ENCODE data around the gene HAAO. TPM values are rescaled to one million over a fixed set of nuclear protein-coding genes. Genes with fewer than 3 reads are reported as not detected.

HAAO gene
- total RNA-seq, 1 donor from 2014 or later, result 6.1 TPM

DNA sequence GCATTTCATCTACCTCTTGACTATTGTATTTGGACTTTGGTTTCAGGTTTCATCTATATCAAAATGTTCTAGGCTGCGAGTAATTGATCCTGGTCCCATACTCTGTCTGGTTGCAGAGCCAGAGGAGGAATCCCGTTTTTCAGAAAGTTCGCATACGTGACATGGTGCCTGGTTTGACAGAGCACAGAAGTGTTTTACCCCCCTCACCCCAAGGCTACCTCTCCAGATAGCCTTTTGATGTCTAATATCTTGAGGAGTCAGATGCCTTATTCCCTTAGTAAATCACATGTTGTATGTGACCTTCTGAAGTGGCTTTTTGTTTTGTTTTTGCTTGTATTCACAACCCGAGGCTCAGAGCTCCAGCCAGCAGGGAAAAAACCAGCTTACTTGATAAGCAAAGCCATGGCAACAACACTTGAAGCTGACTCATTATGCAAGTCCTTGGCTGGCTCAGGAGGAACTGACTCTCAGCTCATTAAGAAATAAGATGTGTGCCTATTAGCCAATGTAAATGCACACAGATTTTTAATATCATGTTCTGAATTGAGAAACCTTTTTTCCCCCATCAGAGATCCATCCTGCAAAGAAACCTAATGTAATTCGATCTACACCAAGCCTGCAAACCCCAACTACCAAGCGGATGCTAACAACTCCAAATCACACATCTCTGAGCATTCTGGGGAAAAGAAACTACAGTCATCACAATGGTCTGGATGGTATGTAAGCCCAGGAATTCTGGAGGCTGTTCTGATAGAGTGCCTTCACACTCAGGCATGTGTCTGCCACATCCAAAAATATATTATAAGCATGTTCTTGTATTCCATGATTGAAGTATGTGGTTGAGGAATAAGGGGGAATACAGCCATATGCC lies 69.8 kb downstream of the HAAO start:
- no peak overlapping the region for H3K4me3 ChIP-seq
- ATAC-seq (peak; percentile 90 to 95), DNase-seq (peak; percentile 81)
- H3K4me1 ChIP-seq, result peaks cover 13% of the 10 kb centered on the region
- intact Hi-C loops (cut with DNase I), result no loop called here
- peak overlapping the region; percentile 67 for H3K27ac ChIP-seq
- no peaks in the 10 kb centered on the region for H3K36me3 ChIP-seq
- no peaks in the 10 kb centered on the region for H3K27me3 ChIP-seq (ENCODE audit: low read depth)
- TF ChIP-seq, protein P1, sequence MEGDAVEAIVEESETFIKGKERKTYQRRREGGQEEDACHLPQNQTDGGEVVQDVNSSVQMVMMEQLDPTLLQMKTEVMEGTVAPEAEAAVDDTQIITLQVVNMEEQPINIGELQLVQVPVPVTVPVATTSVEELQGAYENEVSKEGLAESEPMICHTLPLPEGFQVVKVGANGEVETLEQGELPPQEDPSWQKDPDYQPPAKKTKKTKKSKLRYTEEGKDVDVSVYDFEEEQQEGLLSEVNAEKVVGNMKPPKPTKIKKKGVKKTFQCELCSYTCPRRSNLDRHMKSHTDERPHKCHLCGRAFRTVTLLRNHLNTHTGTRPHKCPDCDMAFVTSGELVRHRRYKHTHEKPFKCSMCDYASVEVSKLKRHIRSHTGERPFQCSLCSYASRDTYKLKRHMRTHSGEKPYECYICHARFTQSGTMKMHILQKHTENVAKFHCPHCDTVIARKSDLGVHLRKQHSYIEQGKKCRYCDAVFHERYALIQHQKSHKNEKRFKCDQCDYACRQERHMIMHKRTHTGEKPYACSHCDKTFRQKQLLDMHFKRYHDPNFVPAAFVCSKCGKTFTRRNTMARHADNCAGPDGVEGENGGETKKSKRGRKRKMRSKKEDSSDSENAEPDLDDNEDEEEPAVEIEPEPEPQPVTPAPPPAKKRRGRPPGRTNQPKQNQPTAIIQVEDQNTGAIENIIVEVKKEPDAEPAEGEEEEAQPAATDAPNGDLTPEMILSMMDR (IDR thresholded peaks at IDR 0.05), result no peak
- no peaks in the 10 kb centered on the region for H3K9me3 ChIP-seq

DNA sequence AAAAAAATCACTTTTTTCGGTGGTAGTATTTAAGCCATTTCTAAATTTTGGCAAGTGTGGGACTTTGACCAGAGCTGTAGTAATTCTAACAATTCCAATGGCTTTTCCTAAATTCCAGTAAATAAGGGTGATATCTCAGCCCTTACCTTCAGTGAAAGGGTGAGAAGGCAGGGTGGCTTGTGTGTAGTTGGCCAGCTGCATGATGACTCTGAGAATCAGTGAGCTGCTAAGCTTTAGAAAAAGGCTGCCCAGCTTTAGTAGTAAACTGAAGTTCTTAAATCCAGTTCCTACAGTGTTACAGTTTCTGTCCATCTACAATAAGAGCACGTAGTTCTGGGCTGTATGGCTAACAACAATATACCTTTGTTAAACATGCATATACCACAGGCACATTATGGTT lies 70.5 kb downstream of the HAAO start:
- Histone ChIP-seq H3K27me3 (ENCODE audit: low read depth) (no peaks in the 10 kb centered on the region), H3K27ac (peak overlapping the region; percentile 67)
- TF ChIP-seq, protein P1 (IDR thresholded peaks at IDR 0.05), result no peak

More for the DNA sequence above, 70.5 kb downstream of the HAAO start:
- Histone ChIP-seq H3K4me1 (peaks cover 13% of the 10 kb centered on the region), H3K36me3 (no peaks in the 10 kb centered on the region), H3K9me3 (no peaks in the 10 kb centered on the region), H3K4me3 (no peak overlapping the region)
- intact Hi-C loops (cut with DNase I), result no loop called here
- DNase-seq (no peak), ATAC-seq (peak in 1 of 2 donors; percentile 6)

Other genes starting within 250 kb of the HAAO start
- 23.5 TPM for gene MTA3, start 224.0 kb downstream of the HAAO start, total RNA-seq
- 1.9 TPM for gene OXER1, start 28.4 kb downstream of the HAAO start, total RNA-seq